Ishikawa (cell line): ENCODE results near the gene GPBAR1.

Experiments
- CEBPB ChIP-seq: IDR thresholded peaks from 2 replicates; pipeline ENCODE4 v1.6.1; 2012
- CREB1 ChIP-seq: IDR thresholded peaks from 2 replicates; pipeline ENCODE4 v1.6.1; 2012; ENCODE audit warnings: low read depth
- EGR1 ChIP-seq: IDR thresholded peaks from 2 replicates; pipeline ENCODE4 v1.6.1; 2012
- EP300 ChIP-seq: IDR thresholded peaks from 2 replicates; pipeline ENCODE4 v1.6.1; 2012; ENCODE audit warnings: borderline replicate concordance
- FOXM1 ChIP-seq: IDR thresholded peaks from 2 replicates; pipeline ENCODE4 v1.6.1; 2012; ENCODE audit warnings: low read depth, borderline replicate concordance
- MAX ChIP-seq: IDR thresholded peaks from 2 replicates; pipeline ENCODE4 v1.6.1; 2012
- NFIC ChIP-seq: IDR thresholded peaks from 2 replicates; pipeline ENCODE4 v1.6.1; 2012
- RAD21 ChIP-seq: IDR thresholded peaks from 2 replicates; pipeline ENCODE4 v1.6.1; 2012; ENCODE audit warnings: low read depth
- REST ChIP-seq: IDR thresholded peaks from 2 replicates; pipeline ENCODE4 v1.6.1; 2012; ENCODE audit warnings: low read depth, mild to moderate bottlenecking
- TAF1 ChIP-seq: IDR thresholded peaks from 2 replicates; pipeline ENCODE4 v1.6.1; 2012; ENCODE audit warnings: low read depth, mild to moderate bottlenecking
- TCF12 ChIP-seq: IDR thresholded peaks from 2 replicates; pipeline ENCODE4 v1.6.1; 2012; ENCODE audit warnings: low read depth
- TEAD4 ChIP-seq: IDR thresholded peaks from 2 replicates; pipeline ENCODE4 v1.6.1; 2012
- USF1 ChIP-seq: IDR thresholded peaks from 2 replicates; pipeline ENCODE4 v1.6.1; 2012
- YY1 ChIP-seq: IDR thresholded peaks from 2 replicates; pipeline ENCODE4 v1.6.1; 2012; ENCODE audit warnings: low read depth
- ZBTB7A ChIP-seq: IDR thresholded peaks from 2 replicates; pipeline ENCODE4 v1.6.1; 2012; ENCODE audit warnings: low read depth

Gene GPBAR1

GRCh38 chr2:218290316-218291261, 29.8 kb downstream of the GPBAR1 start:
- TF ChIP-seq YY1, result no peak
- TF ChIP-seq ZBTB7A, result no peak
- TF ChIP-seq CREB1, result no peak
- no peak for TF ChIP-seq EP300
- TF ChIP-seq NFIC, result no peak
- no peak for TF ChIP-seq FOXM1
- no peak for TF ChIP-seq RAD21
- TF ChIP-seq TEAD4, result no peak
- TF ChIP-seq REST, result no peak
- no peak for TF ChIP-seq MAX
- TF ChIP-seq TAF1, result no peak
- no peak for TF ChIP-seq USF1

- TF ChIP-seq CREB1 (no peak), ZBTB7A (peak; percentile 55)
Observed at GRCh38 chr2:218291318-218292047, 30.7 kb downstream of the GPBAR1 start.

GRCh38 chr2:218292048-218293014, 31.5 kb downstream of the GPBAR1 start, which contains the start of gene TMBIM1:
Gene TMBIM1 (minus strand): TSS chr2:218292503. CDS start chr2:218282141, 10,362 bp downstream.
- TF ChIP-seq TAF1 (peak; percentile 31; the same call in 1 of the 2 replicates), YY1 (no peak; the same call in 1 of the 2 replicates), MAX (0 out of 2 replicates have a peak, but pooled peaks have one; percentile 41), RAD21 (peak; percentile 36; the same call in 1 of the 2 replicates), NFIC (no peak), CREB1 (no peak), EP300 (no peak), CEBPB (peak; percentile 63; the same call in 1 of the 2 replicates), TEAD4 (no peak), TCF12 (peak; percentile 15; the same call in 1 of the 2 replicates), FOXM1 (no peak), REST (no peak), USF1 (no peak), EGR1 (no peak), ZBTB7A (peak; percentile 53; the same call in 1 of the 2 replicates)

GRCh38 chr2:218293715-218294429, 33.1 kb downstream of the GPBAR1 start:
- TF ChIP-seq FOXM1 (no peak), CEBPB (no peak)
